ENCODE measurements around the gene QSOX2.

QSOX2 gene

DNA sequence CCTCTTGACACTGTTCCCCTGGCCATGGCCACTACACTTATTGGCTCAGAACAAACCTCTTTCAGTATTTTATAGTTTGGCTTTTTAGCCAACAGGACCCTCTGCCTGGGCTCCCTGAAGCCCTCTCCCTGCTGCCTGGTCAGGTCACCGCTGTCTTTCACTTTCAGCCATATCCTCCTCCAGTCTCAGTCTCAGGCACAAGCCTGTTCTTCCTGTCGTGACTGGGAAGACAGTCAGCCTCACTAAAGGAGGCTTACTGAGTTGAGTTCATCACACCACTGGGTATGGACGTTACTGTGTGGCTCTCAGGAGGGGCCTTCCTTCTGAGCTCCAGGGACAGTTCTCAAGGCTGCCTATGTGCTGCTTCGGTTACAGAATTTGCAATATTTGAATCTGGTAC is 2.0 kb downstream of the QSOX2 start:
- TF ChIP-seq, protein P1, sequence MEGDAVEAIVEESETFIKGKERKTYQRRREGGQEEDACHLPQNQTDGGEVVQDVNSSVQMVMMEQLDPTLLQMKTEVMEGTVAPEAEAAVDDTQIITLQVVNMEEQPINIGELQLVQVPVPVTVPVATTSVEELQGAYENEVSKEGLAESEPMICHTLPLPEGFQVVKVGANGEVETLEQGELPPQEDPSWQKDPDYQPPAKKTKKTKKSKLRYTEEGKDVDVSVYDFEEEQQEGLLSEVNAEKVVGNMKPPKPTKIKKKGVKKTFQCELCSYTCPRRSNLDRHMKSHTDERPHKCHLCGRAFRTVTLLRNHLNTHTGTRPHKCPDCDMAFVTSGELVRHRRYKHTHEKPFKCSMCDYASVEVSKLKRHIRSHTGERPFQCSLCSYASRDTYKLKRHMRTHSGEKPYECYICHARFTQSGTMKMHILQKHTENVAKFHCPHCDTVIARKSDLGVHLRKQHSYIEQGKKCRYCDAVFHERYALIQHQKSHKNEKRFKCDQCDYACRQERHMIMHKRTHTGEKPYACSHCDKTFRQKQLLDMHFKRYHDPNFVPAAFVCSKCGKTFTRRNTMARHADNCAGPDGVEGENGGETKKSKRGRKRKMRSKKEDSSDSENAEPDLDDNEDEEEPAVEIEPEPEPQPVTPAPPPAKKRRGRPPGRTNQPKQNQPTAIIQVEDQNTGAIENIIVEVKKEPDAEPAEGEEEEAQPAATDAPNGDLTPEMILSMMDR (IDR thresholded peaks at IDR 0.05; ENCODE audit: borderline replicate concordance, insufficient read depth, low read depth, low read length) = no peak
- peak overlapping the region; percentile 38 for H3K4me3 ChIP-seq (ENCODE audit: low read depth, low read length)

DNA sequence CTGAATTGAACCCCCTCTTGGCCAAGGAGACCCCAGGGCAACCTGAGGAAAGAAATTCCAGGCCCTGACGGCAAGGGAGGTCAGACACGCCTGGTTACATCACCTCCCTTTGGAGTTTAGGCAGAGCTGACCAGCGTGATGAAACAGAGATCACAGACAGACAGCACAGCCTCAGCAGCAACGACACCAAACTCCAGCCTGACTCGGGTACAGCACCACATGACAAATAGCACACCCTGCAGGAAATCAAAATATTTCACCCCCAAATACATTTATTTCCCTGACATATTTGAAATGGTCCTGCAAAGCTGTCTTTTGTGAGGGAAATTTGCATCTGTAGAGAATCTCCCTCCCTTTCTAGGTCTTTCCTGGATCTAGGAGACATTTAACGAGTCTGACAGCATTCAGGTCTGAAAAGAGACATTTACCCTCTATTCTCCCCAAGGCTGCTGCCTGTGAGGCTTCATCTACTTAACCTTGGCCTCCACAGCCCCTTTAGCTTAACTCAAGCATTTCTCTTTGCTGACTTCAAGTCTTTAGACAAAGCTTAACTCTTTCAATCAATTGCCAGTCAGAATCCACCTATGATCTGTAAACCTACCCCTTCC is 2.6 kb downstream of the QSOX2 start:
- TF ChIP-seq, protein P1 (IDR thresholded peaks at IDR 0.05; ENCODE audit: borderline replicate concordance, insufficient read depth, low read depth, low read length) = peak; percentile 21; the same call in 1 of the 2 replicates
- no peak overlapping the region for H3K4me3 ChIP-seq (ENCODE audit: low read depth, low read length)

DNA sequence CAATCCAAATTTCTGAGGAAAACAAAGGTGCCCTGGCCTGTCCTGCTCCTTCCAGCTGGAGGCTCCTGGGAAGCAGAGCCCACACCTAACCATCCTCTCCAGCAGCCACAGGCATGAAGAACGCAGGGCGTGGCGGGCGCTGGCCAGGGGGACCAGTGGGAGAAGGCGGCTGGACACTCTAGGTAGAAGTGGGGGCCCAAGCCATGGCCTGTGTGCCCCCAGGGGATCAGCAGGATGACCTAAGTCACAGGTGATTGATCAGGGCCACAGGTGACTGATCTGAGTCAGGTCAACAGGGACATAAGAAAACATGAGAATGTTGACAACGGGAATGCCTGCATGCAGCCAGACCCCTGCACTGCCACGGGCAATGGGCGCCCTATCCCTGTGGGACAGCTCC is 3.4 kb downstream of the QSOX2 start:
- TF ChIP-seq, protein P1 (IDR thresholded peaks at IDR 0.05; ENCODE audit: borderline replicate concordance, insufficient read depth, low read depth, low read length) = no peak
- H3K4me3 ChIP-seq (ENCODE audit: low read depth, low read length) = no peak overlapping the region

DNA sequence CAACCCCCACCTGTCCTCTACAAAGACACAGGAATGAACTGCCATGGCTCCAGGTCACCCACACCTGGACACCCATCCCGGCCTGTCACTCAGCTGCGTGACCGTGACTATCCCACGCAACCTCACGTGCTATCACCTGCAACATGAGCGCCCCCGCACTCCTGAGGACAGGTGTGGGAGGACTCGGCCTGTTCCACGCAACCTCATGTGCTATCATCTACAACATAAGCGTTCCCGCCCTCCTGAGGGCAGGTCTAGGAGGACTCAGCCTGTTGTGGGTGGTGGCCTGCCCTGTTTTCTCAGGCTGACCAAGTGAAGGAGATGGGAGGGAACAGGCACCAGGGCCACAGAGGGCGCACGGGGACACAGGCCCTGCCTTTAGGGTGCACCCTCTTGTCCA is 4.1 kb downstream of the QSOX2 start:
- H3K4me3 ChIP-seq (ENCODE audit: low read depth, low read length) = no peak overlapping the region
- TF ChIP-seq, protein P1 (IDR thresholded peaks at IDR 0.05; ENCODE audit: borderline replicate concordance, insufficient read depth, low read depth, low read length) = no peak

DNA sequence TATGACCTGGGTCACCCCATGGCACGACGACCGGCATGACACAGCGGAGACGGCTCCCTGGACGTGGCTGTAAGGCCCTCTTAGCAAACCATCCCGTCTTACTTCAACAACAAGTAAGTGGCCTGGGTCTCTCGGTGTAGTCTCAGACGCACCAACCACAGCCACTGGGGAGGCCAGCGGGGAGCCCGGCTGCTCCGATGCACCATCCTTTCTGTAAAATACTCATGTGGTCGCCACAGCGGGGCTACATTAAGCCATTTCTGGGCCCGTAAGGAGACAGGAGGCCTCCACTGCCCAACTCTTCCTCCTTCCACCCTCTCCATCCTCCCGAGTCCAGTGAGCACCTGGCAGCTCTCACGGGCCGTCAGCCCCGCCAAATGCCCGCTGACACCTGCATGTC is 4.7 kb downstream of the QSOX2 start:
- H3K4me3 ChIP-seq (ENCODE audit: low read depth, low read length) = no peak overlapping the region
- TF ChIP-seq, protein P1 (IDR thresholded peaks at IDR 0.05; ENCODE audit: borderline replicate concordance, insufficient read depth, low read depth, low read length) = no peak

DNA sequence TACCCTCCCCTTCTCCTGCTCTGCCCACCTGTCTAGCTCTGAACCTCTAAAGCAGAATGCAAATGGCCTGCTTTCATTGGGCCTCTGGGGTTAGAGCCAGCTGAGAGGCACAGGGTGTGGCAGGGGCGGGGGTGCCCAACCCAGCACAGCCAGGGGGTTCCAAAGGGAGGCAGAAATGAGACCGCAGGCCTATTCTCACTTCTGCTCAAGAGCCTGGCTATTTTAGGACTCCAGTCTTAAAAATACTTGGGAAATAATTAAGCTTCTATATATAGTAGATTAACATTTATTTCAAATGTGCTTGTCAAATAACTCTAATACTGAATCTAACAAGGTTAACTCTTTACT is 5.7 kb downstream of the QSOX2 start:
- TF ChIP-seq, protein P1 (IDR thresholded peaks at IDR 0.05; ENCODE audit: borderline replicate concordance, insufficient read depth, low read depth, low read length) = no peak
- no peak overlapping the region for H3K4me3 ChIP-seq (ENCODE audit: low read depth, low read length)

DNA sequence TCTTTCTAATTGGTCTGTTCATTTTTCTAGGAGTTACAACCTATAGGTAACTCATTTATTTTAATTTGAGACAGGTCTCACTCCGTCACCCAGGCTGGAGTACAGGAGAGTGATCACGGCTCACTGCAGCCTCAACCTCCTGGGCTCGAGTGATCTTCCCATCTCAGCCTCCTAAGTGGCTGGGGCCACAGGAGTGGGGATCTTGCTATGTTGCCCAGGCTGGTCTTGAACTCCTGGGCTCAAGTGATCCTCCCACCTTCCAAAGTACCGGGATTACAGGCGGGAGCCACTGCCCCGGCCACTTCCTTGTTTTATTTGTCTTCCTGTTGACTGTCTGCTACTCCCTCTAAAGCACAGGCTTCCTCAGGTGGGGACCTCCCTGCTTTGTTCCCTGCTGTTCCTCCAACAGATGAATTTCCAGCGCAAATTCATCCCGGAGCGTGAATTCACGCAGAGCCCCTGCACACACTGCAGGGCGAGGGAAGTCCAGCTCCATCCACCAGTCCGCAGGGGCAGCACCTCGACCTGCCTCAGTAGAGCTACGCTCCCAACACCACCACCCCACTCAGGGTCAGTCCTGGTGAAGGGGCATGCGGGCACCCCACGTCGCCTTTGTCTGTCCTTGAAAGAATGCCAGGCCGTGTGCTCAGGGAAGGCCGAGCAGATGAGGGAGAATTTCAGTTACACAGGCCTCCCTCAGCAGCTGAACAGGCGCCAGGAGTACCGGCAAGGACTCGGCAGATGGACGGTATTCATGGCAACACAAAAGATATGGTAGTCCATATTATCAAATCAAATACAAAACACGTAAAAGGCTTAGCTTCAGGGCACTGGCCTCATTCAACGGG is 6.3 kb downstream of the QSOX2 start:
- no peak overlapping the region for H3K4me3 ChIP-seq (ENCODE audit: low read depth, low read length)
- TF ChIP-seq, protein P1 (IDR thresholded peaks at IDR 0.05; ENCODE audit: borderline replicate concordance, insufficient read depth, low read depth, low read length) = no peak

All from GM12875 (cell line).